GM21360 (cell line): Measurements from ENCODE around the gene RANBP2.

Experiments used
- ATAC-seq: cut with Tn5 transposase; IDR thresholded peaks from one replicate; pipeline ENCODE4 v1.9.1; 2021; ENCODE audit warnings: mild to moderate bottlenecking, moderate library complexity; ENCODE audit not compliant: unreplicated experiment

RANBP2 gene

DNA sequence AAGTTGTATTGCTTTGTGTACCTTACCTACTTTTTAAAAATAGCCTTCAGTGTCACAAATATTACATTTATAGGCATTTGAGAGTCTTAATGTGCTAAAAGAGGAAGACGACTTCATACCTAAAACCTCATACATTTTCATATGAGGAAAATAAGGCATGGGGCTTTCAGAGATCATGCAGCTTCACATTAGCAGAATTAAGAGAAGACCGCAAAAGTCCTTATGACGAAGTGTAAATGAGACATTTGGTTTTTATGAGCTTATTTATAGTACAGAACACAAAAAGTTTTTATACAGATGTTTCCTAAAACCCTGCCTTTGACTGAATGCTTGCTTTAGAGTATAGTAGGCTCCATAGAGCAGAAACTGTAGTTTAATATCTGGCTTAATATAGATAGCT lies 57.2 kb downstream of the RANBP2 start:
- ATAC-seq = peak; percentile 78

DNA sequence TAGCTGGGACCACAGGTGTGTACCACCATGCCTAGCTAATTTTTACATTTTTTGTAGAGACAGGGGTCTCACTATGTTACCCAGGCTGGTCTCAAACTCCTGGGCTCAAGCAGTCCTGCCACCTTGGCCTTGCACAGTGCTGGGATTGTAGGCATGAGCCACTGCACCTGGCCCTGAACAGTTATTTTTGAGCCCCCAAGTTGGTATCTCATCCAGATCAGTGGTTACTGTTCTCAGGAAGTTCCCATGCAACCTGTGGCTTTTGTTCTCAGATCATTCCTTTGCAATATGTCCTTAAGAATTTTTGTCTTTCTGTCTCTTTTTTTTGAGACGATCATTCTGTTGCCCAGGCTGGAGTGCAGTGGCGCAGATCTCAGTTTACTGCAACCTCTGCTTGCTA lies 59.6 kb downstream of the RANBP2 start:
- no peak for ATAC-seq

DNA sequence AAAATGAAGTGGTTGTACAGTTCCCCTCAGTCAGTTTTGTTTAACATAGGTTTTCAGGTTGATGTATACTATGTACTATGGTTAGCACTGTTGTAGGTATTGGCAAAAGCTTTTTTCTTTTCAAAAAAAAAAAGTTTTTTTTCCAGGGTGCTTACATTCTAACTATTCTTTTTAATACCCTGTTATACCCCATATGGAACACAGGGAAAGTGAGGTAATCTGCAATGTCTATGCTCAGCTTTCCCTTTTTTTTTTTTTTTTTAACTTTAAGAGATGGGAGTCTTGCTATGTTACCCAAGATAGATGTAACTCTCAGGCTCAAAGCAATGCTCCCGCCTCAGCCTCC lies 66.7 kb downstream of the RANBP2 start:
- ATAC-seq = peak; percentile 2

DNA sequence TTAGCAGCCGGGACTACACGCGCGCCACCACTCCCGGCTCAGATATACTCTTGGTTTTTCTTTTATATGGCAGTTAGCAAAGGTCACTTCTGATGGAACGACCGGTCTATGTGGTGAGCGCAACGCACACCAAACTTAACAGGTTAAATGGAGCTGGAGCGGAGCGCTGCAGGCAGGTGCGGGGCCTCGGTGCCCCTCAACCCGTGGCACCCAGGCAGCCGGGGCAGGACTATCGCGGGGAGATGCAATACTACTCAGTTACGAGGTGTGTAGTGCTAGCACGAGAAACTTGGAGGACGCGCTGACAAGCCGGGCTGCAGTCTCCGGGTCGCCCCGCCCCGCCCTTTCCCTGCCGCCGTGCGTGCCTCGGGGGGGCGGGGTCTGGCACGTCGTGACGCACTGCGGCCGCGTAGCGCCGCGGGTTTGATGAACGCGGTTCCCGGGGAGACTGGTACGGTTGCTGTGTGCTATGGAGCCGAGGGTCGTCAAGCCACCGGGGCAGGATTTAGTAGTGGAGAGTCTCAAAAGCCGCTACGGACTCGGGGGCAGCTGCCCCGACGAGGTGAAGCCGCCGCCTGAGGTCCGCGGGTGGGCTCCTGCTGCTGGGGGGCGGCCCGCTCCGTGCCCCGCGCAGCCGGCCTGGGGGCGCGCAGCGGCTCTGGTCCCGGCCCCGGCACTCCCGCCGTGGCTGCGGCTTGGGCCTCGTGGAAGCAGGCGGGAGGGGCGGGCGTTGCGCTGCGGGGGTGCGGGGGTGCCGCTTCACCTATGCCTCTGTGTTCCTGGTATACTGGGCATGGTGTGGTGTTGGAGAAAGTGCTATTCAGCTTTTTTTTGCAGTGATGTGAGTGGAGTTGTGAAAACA lies 67.3 kb downstream of the RANBP2 start, which contains the start of gene CCDC138:
CCDC138 (plus strand) TSS at position 418 of the 862 bp plus-strand sequence; CDS start at position 470, 52 bp downstream.
- ATAC-seq = peak; percentile 91

DNA sequence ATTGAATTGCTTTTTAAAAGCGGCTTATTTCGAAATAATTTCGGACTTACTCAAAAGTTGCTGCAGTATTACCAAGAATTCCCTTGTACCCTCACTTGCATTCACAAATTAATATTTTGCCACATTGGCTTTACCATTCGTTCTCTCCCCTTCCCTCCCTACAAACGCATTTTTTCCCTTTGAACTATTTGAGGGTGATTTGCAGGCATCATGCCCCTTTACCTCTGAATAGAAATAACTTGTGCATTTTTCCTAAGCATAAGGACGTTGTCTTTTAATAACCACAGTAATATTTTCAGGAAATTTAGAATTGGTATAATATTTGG lies 67.9 kb downstream of the RANBP2 start:
- no peak for ATAC-seq

DNA sequence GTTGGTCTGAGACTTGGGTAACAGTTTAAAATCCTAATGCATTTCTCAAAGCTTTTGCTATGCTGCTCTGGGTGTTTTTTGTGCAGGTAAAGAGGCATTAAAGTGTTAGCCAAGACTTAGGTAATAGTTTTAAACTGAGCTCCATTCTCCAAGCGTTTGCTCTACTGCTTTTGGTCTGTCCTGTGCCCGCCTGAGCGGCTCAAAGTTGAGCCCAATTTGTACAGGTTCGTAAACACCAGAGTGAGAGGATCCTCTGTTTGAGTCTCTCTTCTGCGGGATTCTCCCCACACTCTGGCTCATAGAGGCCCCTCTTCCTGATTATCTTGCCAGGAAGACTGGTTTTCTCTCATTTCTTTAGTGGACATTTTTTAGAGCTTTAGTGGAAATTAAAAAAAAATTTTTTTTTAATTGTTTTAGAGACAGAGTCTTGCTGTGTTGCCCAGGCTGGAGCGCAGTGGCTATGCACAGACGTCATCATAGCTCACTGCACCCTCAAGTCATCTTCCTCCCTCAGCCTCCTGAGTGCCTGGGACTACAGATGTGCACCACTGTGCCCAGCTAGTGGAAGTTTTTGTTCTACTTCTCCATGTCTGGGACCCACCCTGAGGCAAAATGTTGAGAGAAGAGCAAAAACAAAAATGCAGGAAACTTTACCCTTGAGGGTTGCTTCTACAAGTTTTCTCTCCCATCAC lies 83.9 kb downstream of the RANBP2 start:
- ATAC-seq = no peak

DNA sequence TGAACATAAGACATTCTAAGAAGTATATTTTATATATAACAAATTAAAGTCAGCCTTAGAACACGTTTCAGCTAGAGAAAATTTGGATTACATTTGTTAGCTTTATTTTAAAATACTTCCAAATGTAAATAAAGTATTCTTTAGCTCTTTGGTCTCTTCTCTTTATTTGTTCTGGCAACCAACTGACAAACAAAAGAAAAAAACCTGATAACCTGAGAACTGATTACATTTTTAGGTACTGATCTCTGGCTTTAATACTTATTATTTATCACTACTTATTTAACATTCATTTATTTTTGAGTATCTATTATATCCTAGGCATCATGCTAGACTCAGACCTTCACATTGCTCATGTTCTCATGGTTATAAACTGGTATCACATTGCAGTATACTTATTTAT lies 85.8 kb downstream of the RANBP2 start:
- ATAC-seq = no peak

DNA sequence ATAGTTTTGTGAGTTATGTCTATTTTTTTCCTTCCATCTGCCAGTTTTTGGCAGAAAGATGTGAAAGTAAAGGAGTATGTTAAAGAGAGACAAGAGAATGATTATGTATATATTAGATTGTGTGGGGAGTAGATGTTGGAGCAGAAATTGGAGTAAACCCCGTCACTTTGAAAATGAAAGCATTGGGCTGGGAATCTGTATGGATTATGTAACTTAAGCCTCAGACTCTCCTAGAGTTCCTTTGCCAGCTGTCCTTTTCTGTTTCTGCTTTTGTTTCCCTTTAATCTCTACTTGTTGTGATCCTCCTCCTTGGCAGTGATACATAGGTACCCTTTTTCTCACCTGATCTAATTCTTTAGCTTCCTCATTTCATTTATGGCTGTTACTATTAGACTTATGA lies 86.5 kb downstream of the RANBP2 start:
- ATAC-seq = no peak

DNA sequence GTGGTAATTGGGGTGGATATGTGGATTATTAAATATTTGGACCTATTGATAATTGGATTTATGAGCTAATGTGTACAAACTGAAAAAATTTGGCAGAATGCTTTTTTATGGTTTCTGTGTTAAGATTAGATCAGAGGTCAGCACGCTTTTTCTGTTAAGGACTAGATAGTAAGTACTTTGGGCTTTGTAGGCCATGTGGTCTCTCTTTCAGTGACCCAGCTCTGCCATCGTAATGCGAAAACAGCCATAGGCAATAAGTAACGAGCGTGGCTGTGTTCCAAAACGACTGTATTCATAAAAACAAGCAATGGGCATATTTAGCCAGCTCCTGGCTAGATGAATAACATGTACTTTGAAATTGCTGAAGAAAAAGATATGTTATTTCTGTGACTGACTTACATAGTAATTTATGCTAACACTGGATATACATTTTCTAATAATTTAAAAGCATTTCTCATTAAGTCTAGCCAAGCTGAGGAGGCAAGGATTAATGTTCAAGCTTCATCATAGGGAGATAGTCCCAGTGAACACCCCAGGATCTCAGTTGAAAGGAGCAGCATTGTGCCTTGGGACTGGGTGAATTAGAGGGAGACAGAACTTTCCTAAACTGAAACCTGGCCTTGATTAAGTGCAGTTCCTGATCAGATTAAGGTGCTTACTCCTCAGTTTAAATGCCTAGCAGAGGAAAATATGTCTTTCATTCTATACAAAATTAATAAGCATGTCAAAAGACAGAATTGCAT lies 87.3 kb downstream of the RANBP2 start:
- ATAC-seq = no peak

DNA sequence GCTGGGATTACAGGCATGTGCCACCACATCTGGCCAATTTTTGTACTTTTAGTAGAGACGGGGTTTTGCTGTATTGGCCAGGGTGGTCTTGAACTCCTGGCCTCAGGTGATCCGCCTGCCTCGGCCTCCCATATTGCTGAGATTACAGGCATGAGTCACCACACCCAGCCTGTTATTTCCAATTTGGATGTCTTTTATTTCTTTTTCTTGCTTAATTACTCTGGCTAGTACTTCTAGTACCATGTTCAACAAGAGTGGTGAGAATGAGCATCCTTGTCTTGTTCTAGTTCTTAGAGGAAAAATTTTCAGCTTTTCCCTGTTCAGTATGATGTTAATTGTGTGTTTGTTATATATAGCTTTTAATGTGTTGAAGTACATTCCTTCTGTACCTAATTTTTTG lies 90.7 kb downstream of the RANBP2 start:
- ATAC-seq = no peak

DNA sequence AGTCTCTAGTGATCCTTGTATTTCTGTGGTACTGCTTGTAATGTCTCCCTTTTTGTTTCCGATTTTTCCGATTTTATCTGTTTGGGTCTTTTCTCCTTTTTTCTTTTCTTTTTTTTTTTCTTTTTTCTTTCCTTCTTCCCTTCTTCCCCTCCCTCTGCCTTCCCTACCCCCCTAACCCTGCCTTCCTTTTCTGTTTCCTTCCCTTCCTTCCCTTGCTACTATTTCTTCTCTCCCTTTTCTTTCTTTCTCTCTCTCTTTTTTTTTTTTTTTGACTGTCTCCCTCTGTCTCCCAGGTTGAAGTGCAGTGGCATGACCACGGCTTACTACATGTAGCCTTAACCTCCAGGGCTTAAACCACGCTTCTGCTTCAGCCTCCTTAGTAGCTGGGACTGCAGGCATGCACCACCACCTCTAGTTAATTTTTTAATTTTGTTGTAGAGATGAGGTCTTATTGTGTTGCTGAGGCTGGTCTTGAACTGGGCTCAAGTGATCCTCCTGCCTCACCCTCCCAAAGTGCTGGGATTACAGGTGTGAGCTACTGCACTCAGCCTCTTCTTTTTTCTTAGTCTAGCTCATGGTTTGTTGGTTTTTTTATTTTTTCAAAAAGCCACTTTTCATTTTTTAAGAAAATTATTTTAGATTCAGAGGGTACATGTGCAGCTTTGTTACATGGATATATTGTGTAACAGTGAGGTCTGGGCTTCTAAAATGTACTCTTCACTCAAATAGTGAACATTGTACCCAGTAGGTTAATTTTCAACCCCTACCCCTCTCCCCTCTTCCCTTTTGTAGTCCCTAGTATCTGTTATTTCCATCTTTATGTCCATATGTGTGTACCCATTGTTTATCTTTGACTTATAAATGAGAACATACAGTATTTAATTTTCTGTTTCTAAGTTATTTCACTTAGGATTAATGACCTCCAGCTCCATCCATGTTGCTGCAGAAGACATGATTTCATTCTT lies 92.0 kb downstream of the RANBP2 start:
- no peak for ATAC-seq

DNA sequence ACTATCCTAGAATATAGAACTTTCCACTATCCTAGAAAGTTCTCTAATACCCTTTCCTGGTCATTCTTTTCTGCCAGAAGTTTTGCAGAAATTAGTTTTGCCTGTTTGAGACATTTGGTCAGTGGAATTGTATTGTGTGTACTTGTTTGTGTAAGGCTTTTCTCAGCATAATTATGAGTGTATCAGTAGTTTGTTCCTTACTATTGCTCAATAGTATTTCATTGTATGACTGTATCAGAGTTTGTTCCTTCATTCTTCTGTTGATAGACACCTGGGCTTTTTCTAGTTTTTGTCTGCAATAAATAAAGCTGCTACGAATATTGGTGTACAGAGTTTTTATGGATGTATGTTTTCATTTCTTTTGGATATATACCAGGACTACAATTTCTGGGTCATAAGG lies 94.5 kb downstream of the RANBP2 start:
- no peak for ATAC-seq

DNA sequence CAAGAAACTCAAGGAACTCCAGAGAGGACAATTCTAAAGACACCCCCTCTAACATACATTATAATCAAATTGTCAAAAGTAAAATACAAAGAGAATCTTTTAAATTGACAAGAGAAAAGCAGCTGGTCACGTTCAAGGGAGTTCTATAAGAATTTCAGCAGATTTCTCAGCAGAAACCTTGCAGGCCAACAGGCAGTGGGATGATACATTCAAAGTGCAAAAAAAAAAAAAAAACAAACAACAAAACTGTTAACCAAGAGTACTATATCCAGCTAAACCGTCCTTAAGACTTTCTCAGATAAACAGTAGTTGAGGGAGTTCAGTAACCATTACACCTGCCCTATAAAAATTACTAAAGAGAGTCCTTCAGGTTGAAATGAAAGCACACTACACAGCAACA lies 101.2 kb downstream of the RANBP2 start:
- no peak for ATAC-seq

DNA sequence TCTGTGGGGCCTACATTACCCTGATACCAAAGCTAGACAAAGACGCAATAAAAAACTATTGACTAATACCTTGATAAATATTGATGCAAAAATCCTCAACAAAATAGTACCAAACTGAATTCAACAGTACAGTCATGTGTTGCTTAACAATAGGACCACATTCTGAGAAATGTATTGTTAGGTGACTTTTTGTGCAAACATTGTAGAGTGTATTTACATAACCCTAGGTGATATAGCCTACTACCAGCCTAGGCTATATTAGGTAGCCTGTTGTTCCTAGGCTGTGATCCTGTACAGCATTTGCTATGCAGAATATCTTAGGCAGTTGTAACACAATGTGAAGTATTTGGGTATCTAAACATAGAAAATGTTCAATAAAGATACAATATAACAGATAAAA lies 104.0 kb downstream of the RANBP2 start:
- ATAC-seq = no peak

DNA sequence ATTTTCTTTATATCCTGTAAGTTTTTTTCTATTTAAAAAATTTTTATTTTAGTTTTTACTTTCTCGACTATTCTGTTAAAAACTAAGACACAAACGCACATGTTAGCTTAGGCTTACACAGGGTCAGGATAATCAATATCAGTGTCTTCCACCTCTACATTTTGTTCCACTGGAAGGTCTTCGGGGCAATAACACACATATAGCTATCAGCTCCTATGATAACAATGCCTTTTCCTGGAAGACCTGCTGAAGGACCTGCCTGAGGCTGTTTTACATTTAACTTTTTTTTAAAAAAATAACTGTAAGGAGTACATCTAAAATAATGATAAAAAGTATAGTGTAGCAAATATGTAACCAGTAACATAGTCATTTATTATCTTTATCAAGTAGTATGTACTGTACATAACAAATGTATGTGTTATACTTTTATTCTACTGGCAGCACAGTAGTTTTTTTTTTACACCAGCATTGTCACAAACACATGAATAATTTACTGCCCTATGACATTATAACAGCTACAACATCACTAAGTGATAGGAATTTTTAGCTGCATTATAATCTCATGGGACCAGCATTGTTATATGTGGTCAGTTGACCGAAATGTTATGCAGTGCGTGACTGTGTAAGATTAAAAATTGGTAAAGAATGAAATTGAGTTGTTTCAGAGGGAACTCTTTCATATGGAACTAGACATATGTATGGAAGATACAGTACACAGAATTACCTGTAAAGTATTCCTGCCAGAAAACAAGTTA lies 105.2 kb downstream of the RANBP2 start:
- no peak for ATAC-seq

DNA sequence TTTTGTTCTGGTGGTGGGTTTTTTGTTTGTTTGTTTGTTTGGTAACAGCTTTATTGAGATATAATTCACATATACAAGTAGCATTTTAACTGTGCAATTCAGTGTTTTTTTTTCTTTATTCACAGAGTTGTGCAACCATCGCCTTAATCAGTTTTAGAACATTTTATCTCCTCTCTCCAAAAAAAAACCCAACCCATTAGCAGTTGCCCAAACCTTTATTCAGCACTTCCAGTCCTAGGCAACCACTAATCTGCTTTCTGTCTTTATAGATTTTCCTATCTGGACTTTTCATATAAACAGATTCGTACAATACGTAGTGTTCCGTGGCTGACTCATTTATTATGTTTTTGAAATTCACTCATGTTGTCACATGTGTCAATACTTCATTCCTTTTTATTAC lies 106.0 kb downstream of the RANBP2 start:
- ATAC-seq = no peak

DNA sequence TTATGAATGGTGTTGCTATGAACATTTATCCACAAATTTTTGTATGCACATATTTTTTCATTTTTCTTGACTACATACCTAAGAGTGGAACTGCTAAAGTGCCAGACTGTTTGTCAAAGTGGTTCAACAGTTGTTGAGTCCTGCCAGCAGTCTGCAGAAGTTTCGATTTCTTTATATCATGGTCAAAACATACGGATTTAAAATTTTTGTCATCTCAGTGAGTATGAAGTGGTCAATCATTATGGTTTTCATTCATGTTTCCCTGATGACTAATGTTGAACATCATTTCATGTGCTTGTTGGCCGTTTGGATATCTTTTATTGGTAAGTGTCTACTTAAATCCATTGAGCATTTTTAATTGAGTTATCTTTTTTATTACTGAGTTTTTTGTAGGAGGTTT lies 106.5 kb downstream of the RANBP2 start:
- ATAC-seq = no peak

DNA sequence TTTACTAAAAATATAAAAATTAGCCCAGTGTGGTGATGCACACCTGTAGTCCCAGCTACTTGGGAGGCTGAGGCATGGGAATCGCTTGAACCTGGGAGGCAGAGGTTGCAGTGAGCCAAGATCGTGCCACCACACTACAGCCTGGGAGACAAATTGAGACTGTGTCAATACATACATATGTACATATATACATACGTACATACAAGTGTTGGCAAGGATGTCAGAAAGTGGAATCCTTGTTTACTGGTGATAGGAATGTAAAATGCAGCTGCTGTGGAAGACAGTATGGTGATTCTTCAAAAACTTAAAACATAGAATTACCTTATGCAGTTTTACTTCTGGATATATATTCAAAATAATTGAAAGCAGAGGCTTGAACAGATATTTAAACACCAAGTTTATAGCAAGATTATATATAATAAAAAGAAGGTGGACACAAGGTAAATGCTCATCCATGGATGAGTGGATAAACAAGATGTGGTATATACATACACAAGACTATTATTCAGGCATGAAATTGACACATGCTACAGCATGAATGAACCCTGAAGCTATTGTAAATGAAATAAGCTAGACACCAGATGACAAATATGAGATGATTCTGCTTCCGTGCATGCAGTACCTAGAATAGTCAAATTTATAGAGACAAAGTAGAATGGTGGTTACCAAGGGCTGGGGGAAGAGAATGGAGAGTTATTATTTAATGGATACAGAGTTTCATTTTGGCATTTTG lies 110.5 kb downstream of the RANBP2 start:
- ATAC-seq = no peak

DNA sequence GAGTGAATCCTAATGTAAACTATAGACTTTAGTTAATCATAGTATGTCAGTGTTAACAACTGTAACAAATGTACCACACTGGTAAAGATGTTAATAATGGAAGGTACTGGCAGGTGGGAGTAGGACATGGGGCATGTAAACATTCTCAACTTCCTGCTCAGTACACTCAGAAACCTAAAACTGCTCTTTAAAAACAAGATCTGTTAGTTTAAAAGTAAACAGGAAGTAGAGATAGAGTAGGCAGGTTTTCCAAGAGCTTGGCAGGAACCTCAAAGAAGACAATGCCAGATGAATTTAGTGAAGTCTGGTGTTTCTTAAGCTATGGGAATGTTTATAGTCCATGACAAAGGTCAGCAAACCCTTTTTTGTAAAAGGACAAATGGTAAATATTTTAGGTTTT lies 113.9 kb downstream of the RANBP2 start:
- ATAC-seq = no peak
